Activated naive CD8-positive, alpha-beta T cell treated with anti-CD3 and anti-CD28 coated beads, Interleukin-2, amount 50 U/mL, for 24 hours (primary cell): ENCODE data around the gene ESR1.
"Not testable (repeated sequence)": the region's sequence is repeated elsewhere in the genome, so short reads cannot be mapped to it uniquely, and the experiment has no call there.

Experiments used
- ATAC-seq: fragments of 150-1000 bp; cut with Tn5 transposase; one replicate; pipeline ENCODE4 v1.10.0; 2021
- DNase-seq: peaks from one replicate; pipeline ENCODE4 v3.0.0; 2021
- H3K27ac Mint-ChIP-seq: one replicate; pipeline ENCODE4 v1.8.0; 2021; ENCODE audit warnings: mild to moderate bottlenecking, mixed read lengths
- H3K27me3 Mint-ChIP-seq: one replicate; pipeline ENCODE4 v1.8.0; 2021; ENCODE audit warnings: mixed read lengths
- H3K36me3 Mint-ChIP-seq: one replicate; pipeline ENCODE4 v1.8.0; 2021; ENCODE audit warnings: low read depth, mixed read lengths
- H3K4me1 Mint-ChIP-seq: one replicate; pipeline ENCODE4 v1.8.0; 2021; ENCODE audit warnings: mixed read lengths
- H3K4me3 Mint-ChIP-seq: one replicate; pipeline ENCODE4 v1.8.0; 2021; ENCODE audit warnings: mild to moderate bottlenecking, moderate library complexity, mixed read lengths
- H3K9me3 Mint-ChIP-seq: one replicate; pipeline ENCODE4 v1.8.0; 2021; ENCODE audit warnings: mixed read lengths

The ESR1 gene

GRCh38 chr6:151959086-151959485 lies 151.6 kb downstream of the ESR1 start:
- DNase-seq (no peak), ATAC-seq (no peak)
- Mint-ChIP-seq H3K36me3 (peaks cover 3% of the 10 kb centered on the region), H3K4me1 (peaks cover 26% of the 10 kb centered on the region), H3K27ac (no peak overlapping the region), H3K4me3 (no peak overlapping the region), H3K27me3 (peaks cover 26% of the 10 kb centered on the region), H3K9me3 (peaks cover 21% of the 10 kb centered on the region)

- peaks cover 3% of the 10 kb centered on the region for H3K36me3 Mint-ChIP-seq
- peaks cover 38% of the 10 kb centered on the region for H3K27me3 Mint-ChIP-seq
- H3K4me1 Mint-ChIP-seq = peaks cover 26% of the 10 kb centered on the region
- no peak overlapping the region for H3K4me3 Mint-ChIP-seq
- no peak for DNase-seq
- H3K9me3 Mint-ChIP-seq = peaks cover 21% of the 10 kb centered on the region
- peak overlapping the region; percentile 10 for H3K27ac Mint-ChIP-seq
- peak; percentile 79 for ATAC-seq
These were observed 154.3 kb downstream of the ESR1 start for GRCh38 chr6:151961809-151962208.

GRCh38 chr6:151962246-151962846 lies 154.9 kb downstream of the ESR1 start:
- ATAC-seq (peak; percentile 55), DNase-seq (peak; percentile 10)
- peak overlapping the region; percentile 85 for H3K27ac Mint-ChIP-seq
- peaks cover 43% of the 10 kb centered on the region for H3K27me3 Mint-ChIP-seq
- H3K9me3 Mint-ChIP-seq = peaks cover 21% of the 10 kb centered on the region
- peaks cover 6% of the 10 kb centered on the region for H3K36me3 Mint-ChIP-seq
- peaks cover 26% of the 10 kb centered on the region for H3K4me1 Mint-ChIP-seq
- H3K4me3 Mint-ChIP-seq = peak overlapping the region; percentile 28

GRCh38 chr6:151963001-151963400 lies 155.5 kb downstream of the ESR1 start:
- Mint-ChIP-seq H3K36me3 (peaks cover 7% of the 10 kb centered on the region), H3K4me3 (no peak overlapping the region), H3K9me3 (peaks cover 25% of the 10 kb centered on the region), H3K27ac (no peak overlapping the region), H3K27me3 (peaks cover 48% of the 10 kb centered on the region), H3K4me1 (peaks cover 26% of the 10 kb centered on the region)
- DNase-seq (no peak), ATAC-seq (no peak)

- Mint-ChIP-seq H3K27me3 (peaks cover 52% of the 10 kb centered on the region), H3K4me1 (peaks cover 26% of the 10 kb centered on the region), H3K9me3 (peaks cover 25% of the 10 kb centered on the region)
- not testable (repeated sequence) for ATAC-seq, H3K36me3 Mint-ChIP-seq, DNase-seq, H3K27ac Mint-ChIP-seq, H3K4me3 Mint-ChIP-seq
These were observed 156.9 kb downstream of the ESR1 start for GRCh38 chr6:151964412-151964811.

GRCh38 chr6:151974061-151974617 lies 166.7 kb downstream of the ESR1 start:
- ATAC-seq = no peak
- no peak for DNase-seq
- no peaks in the 10 kb centered on the region for H3K9me3 Mint-ChIP-seq
- H3K4me3 Mint-ChIP-seq = no peak overlapping the region
- no peaks in the 10 kb centered on the region for H3K36me3 Mint-ChIP-seq
- H3K4me1 Mint-ChIP-seq = no peaks in the 10 kb centered on the region
- no peak overlapping the region for H3K27ac Mint-ChIP-seq
- H3K27me3 Mint-ChIP-seq = peaks cover 6% of the 10 kb centered on the region

GRCh38 chr6:151975795-151976194 lies 168.3 kb downstream of the ESR1 start:
- ATAC-seq (no peak), DNase-seq (no peak)
- H3K4me3 Mint-ChIP-seq = no peak overlapping the region
- H3K27me3 Mint-ChIP-seq = peaks cover 6% of the 10 kb centered on the region
- no peaks in the 10 kb centered on the region for H3K9me3 Mint-ChIP-seq
- H3K4me1 Mint-ChIP-seq = no peaks in the 10 kb centered on the region
- no peak overlapping the region for H3K27ac Mint-ChIP-seq
- no peaks in the 10 kb centered on the region for H3K36me3 Mint-ChIP-seq

GRCh38 chr6:151988199-151988598 lies 180.7 kb downstream of the ESR1 start:
- DNase-seq, H3K27ac Mint-ChIP-seq, H3K36me3 Mint-ChIP-seq, ATAC-seq, H3K4me3 Mint-ChIP-seq, H3K27me3 Mint-ChIP-seq, H3K9me3 Mint-ChIP-seq, H3K4me1 Mint-ChIP-seq: not testable (repeated sequence)

GRCh38 chr6:151992091-151992490 lies 184.6 kb downstream of the ESR1 start:
- H3K9me3 Mint-ChIP-seq = no peaks in the 10 kb centered on the region
- no peaks in the 10 kb centered on the region for H3K36me3 Mint-ChIP-seq
- H3K27me3 Mint-ChIP-seq = peaks cover 4% of the 10 kb centered on the region
- no peak for ATAC-seq
- DNase-seq = no peak
- no peaks in the 10 kb centered on the region for H3K4me1 Mint-ChIP-seq
- H3K4me3 Mint-ChIP-seq = no peak overlapping the region
- H3K27ac Mint-ChIP-seq = no peak overlapping the region

GRCh38 chr6:151993364-151993763 lies 185.9 kb downstream of the ESR1 start:
- DNase-seq (no peak), ATAC-seq (no peak)
- H3K9me3 Mint-ChIP-seq = no peaks in the 10 kb centered on the region
- peaks cover 4% of the 10 kb centered on the region for H3K27me3 Mint-ChIP-seq
- no peak overlapping the region for H3K27ac Mint-ChIP-seq
- no peaks in the 10 kb centered on the region for H3K4me1 Mint-ChIP-seq
- H3K4me3 Mint-ChIP-seq = no peak overlapping the region
- no peaks in the 10 kb centered on the region for H3K36me3 Mint-ChIP-seq

GRCh38 chr6:151998784-151999183 lies 191.3 kb downstream of the ESR1 start:
- Mint-ChIP-seq H3K9me3 (no peaks in the 10 kb centered on the region), H3K27ac (no peak overlapping the region), H3K4me3 (no peak overlapping the region), H3K27me3 (peaks cover 4% of the 10 kb centered on the region), H3K4me1 (no peaks in the 10 kb centered on the region), H3K36me3 (no peaks in the 10 kb centered on the region)
- ATAC-seq = no peak
- DNase-seq = no peak

- Mint-ChIP-seq H3K9me3 (no peaks in the 10 kb centered on the region), H3K4me3 (no peak overlapping the region), H3K4me1 (no peaks in the 10 kb centered on the region), H3K36me3 (no peaks in the 10 kb centered on the region), H3K27ac (no peak overlapping the region), H3K27me3 (peaks cover 4% of the 10 kb centered on the region)
- DNase-seq (no peak), ATAC-seq (no peak)
These were observed 191.7 kb downstream of the ESR1 start for GRCh38 chr6:151999194-151999593.

- no peak for ATAC-seq
- Mint-ChIP-seq H3K36me3 (no peaks in the 10 kb centered on the region), H3K4me1 (no peaks in the 10 kb centered on the region), H3K27ac (no peak overlapping the region), H3K9me3 (no peaks in the 10 kb centered on the region), H3K27me3 (peaks cover 2% of the 10 kb centered on the region), H3K4me3 (no peak overlapping the region)
- no peak for DNase-seq
These were observed 193.9 kb downstream of the ESR1 start for GRCh38 chr6:152001408-152001807.

- ATAC-seq = no peak
- no peaks in the 10 kb centered on the region for H3K9me3 Mint-ChIP-seq
- H3K27ac Mint-ChIP-seq = no peak overlapping the region
- H3K4me1 Mint-ChIP-seq = no peaks in the 10 kb centered on the region
- no peaks in the 10 kb centered on the region for H3K36me3 Mint-ChIP-seq
- no peak overlapping the region for H3K4me3 Mint-ChIP-seq
- DNase-seq = no peak
- no peaks in the 10 kb centered on the region for H3K27me3 Mint-ChIP-seq
These were observed 194.8 kb downstream of the ESR1 start for GRCh38 chr6:152002306-152002705.

- ATAC-seq (no peak), DNase-seq (no peak)
- Mint-ChIP-seq H3K27ac (no peak overlapping the region), H3K4me1 (no peaks in the 10 kb centered on the region), H3K27me3 (no peaks in the 10 kb centered on the region), H3K36me3 (no peaks in the 10 kb centered on the region), H3K4me3 (no peak overlapping the region), H3K9me3 (no peaks in the 10 kb centered on the region)
These were observed 196.6 kb downstream of the ESR1 start for GRCh38 chr6:152004036-152004566.
